ENCODE measurements around the gene SH3BP2.
"Not testable (repeated sequence)": the region's sequence is repeated elsewhere in the genome, so short reads cannot be mapped to it uniquely, and the experiment has no call there.

The SH3BP2 gene

GRCh38 chr4:2792711-2793585 is at the start of gene SH3BP2:
Gene SH3BP2, plus strand, starts transcription at chr4:2793085. Its CDS starts 27,533 bp downstream, at chr4:2820618.
- peak; percentile 78 for DNase-seq

GRCh38 chr4:2743518-2744445 is 49.1 kb upstream of the SH3BP2 start:
- DNase-seq, result no peak

- DNase-seq, result no peak
Measured at GRCh38 chr4:2744576-2745270, 48.2 kb upstream of the SH3BP2 start.

- no peak for DNase-seq
Measured at GRCh38 chr4:2745516-2745915, 47.4 kb upstream of the SH3BP2 start.

- peak; percentile 68 for DNase-seq
Measured at GRCh38 chr4:2745981-2746806, 46.7 kb upstream of the SH3BP2 start.

GRCh38 chr4:2746891-2747695 is 45.8 kb upstream of the SH3BP2 start:
- no peak for DNase-seq

- DNase-seq, result no peak
Measured at GRCh38 chr4:2750719-2751605, 41.9 kb upstream of the SH3BP2 start.

- no peak for DNase-seq
Measured at GRCh38 chr4:2753436-2753835, 39.4 kb upstream of the SH3BP2 start.

GRCh38 chr4:2754848-2755819 is 37.8 kb upstream of the SH3BP2 start:
- DNase-seq, result peak; percentile 48

GRCh38 chr4:2755821-2756690 is 36.8 kb upstream of the SH3BP2 start, which contains the start of gene TNIP2:
Gene TNIP2, minus strand, starts transcription at chr4:2756336. Its CDS starts 47 bp downstream, at chr4:2756289.
- peak; percentile 93 for DNase-seq

- DNase-seq, result no peak
Measured at GRCh38 chr4:2756691-2757350, 36.1 kb upstream of the SH3BP2 start.

- DNase-seq, result no peak
Measured at GRCh38 chr4:2757426-2757825, 35.5 kb upstream of the SH3BP2 start.

- no peak for DNase-seq
Measured at GRCh38 chr4:2761035-2761923, 31.6 kb upstream of the SH3BP2 start.

GRCh38 chr4:2762048-2762447 is 30.8 kb upstream of the SH3BP2 start:
- DNase-seq, result no peak

- not testable (repeated sequence) for DNase-seq
Measured at GRCh38 chr4:2762486-2763370, 30.2 kb upstream of the SH3BP2 start.

Measured in 8988T (cell line).